HG03045 (cell line): ENCODE results near the gene EGR1.
"Not testable (repeated sequence)": the region's sequence is repeated elsewhere in the genome, so short reads cannot be mapped to it uniquely, and the experiment has no call there.

ENCODE experiments used
- ATAC-seq: cut with Tn5 transposase; IDR thresholded peaks from one replicate; pipeline ENCODE4 v1.9.1; 2021; ENCODE audit warnings: mild to moderate bottlenecking, moderate library complexity; ENCODE audit not compliant: unreplicated experiment

The EGR1 gene

DNA sequence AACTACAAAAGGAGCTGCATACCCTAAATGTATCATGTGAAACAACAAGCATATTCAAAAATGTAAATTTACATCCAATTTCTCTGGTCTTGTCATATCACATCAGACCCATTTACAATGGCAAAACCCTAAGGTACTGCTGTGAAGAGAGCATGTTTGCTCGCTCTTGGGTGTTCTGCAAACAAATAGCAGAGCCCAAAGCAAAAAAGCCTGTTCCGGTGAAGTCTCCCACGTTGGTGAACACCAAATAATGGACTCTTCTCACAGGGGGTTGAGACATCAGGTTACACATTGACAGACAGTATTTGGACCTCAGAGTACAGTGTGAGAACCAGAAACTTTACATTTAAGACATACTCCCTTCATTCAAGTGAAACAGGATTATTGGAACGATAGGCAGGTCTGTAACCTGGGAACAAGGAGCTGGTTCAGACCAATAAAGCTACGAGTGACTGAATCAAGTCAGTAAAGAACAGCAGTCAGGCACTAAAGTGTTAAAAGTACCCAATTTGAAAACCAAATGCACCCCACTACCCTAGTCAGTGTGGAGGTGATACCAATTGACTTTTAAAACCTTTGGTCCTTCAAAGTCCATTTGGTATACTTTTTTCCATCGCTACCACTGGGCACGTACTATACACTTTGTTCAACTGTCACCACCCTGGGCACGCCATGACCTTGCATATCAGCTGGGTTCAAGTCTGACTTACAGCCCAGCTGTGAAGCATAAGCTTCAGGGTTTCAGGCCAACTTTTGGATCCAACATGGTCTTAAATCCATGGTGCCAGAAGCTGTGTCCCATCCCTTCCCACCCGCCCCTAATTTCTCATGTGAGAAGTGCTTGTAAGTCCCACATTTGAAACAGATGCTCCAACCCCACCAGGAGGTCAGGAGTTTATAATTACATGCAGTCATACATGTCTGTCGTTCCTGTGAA lies 41.4 kb downstream of the EGR1 start:
- ATAC-seq: no peak

DNA sequence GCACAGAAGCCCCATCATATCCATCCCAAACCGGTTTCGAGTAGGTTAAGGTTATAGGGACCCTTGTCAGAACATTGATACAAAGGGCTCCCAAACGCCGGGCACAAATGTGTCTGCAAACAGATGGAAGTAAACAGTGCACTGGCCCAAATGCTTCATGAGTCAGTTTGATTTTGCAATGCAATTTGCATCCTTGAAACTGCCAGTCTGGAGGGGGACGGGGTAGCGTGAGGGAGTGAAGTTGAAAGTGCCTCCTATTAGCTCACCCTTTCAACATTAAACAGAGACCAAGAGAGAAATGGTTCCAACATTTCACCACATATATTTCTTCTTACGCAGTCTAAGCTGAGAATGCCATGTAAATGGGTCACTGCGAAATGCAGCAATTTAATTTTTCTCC lies 42.2 kb downstream of the EGR1 start:
- ATAC-seq: not testable (repeated sequence)

DNA sequence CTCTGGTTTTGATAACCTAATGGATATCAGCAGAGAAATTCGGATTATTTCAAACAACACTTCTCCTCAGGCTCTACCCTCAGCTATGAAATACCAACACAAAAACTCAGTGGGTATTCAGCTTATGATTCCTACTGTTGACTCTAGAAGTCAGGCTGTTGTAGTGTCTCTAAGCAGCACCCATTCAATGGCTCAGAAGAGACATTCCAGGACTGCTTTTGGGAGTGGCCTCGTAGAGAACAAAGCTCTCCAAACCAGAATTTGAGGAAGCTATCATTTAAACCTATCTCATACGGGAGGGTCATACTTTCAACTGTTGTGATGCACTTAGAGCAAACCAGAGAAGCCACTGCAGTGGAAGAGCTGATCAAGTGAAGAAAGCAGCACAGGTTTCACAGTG lies 43.7 kb downstream of the EGR1 start:
- ATAC-seq: no peak

DNA sequence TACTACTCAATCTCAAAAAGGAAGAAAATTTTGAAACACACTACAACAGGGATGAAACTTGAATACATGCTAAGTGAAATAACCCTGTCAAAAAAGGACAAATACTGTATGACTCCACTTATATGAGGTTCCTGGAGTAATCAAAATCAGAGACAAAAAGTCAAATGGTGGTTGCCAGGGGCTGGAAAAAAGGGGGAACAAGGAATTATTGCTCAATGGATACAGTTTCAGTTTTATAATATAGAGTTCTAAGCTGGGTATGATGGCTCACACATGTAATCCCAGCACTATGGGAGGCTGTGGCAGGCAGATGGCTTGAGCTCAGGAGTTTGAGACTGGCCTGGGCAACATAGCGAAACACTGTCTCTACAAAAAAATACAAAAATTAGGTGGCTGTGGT lies 48.7 kb downstream of the EGR1 start:
- no peak for ATAC-seq

DNA sequence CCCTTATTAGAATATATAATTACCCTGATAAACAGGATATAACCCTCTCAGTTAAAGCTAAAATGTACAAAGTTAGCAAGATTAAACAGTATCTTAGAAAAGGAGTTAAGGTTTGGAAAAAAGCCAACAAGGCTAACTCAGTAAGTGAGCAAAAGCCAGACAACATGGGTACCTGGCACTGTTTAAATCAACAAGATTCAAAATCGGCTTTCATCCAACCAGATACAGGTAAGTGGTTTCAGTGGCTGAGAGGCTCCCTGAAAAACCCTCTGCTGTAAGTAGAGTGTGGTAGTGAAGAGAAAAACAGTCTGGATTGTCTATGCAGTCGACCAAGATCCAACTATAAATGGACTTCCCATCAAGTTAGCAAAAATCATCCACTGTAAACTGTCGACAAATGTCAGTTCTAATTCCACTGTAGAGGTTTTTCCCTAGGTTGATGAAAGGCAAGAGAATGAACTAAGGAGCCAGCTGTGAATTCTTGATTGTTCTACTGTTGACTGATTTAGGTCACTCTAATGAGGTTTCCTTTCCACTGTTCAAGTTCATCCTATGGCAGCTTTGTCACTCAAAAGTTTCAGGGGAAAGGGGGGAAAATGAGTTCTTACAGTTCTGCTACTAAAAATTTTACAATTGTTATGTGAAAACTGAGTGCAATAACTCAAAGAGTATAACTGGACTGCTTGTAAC lies 50.4 kb downstream of the EGR1 start:
- ATAC-seq: no peak

DNA sequence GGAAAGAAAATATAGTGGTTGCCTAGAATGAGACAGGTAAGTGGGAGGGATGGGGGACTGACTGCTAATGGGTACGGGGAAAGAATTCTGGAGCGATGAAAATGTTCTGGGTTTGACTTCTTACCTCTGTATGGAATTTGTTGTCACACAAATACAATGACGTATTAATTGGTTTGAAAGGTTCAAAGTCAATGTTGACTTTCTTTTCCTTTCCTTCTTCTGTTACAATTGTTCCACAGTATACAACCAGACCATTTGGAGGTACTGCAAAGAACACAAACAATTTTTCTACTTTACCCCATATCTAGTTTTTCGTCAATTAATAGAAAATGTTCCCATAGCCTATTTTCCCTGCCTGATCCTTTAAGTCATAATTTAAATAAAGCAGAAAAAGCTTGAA lies 52.2 kb downstream of the EGR1 start:
- no peak for ATAC-seq
